ENCODE measurements around the gene SOX10. TPM values are rescaled to one million over a fixed set of nuclear protein-coding genes. Genes with fewer than 3 reads are reported as not detected.

The SOX10 gene
- total and polyA plus RNA-seq, 2 of the 4 experiments (the other 2 are of a cell fraction): not detected

GRCh38 chr22:37996515-37997246, 12.3 kb upstream of the SOX10 start:
- no peak overlapping the region for H3K14ac ChIP-seq (replicated peaks; ENCODE audit: low read depth, low read length)
- H3K27me3 ChIP-seq (ENCODE audit: control insufficient read depth, insufficient read depth, low read length): peaks cover 11% of the 10 kb centered on the region; the same call in 1 of the 2 replicates
- H3K23ac ChIP-seq (ENCODE audit: low read depth, low read length): no peak overlapping the region
- no peak overlapping the region for H4K8ac ChIP-seq (ENCODE audit: low read depth in 2 of 2, low read length in 2 of 2)
- POLR2A ChIA-PET (ENCODE audit: unreplicated experiment): no interaction called here
- H2BK20ac ChIP-seq (ENCODE audit: low read depth, low read length): no peak overlapping the region
- no peak overlapping the region for H3K4ac ChIP-seq (ENCODE audit: low read depth, low read length)
- no peak overlapping the region for H4K5ac ChIP-seq (ENCODE audit: low read depth, low read length)
- no peak overlapping the region for H4K91ac ChIP-seq (ENCODE audit: insufficient read depth, low read depth, low read length)
- H3K79me1 ChIP-seq (ENCODE audit: low read depth in 1 of 2, low read length in 2 of 2): no peaks in the 10 kb centered on the region
- no peak overlapping the region for H3K4me2 ChIP-seq (ENCODE audit: low read depth, low read length)
- no peaks in the 10 kb centered on the region for H3K9me3 ChIP-seq (ENCODE audit: control insufficient read depth, insufficient read depth, low read length)
- no peaks in the 10 kb centered on the region for H4K20me1 ChIP-seq (ENCODE audit: insufficient read depth, low read length)
- H3K9me1 ChIP-seq (ENCODE audit: insufficient read depth, low read length): peaks cover 9% of the 10 kb centered on the region; the same call in 1 of the 2 replicates
- no TSS peak for BruUV-seq (replicated peaks)
- CTCF ChIA-PET: no interaction called here
- H3K4me1 ChIP-seq (ENCODE audit: control insufficient read depth, insufficient read depth, low read length): peaks cover 3% of the 10 kb centered on the region; the same call in 1 of the 2 replicates
- H3K27ac ChIP-seq (ENCODE audit: insufficient read depth, low read length): no peak overlapping the region
- dilution Hi-C loops (cut with HindIII; ENCODE audit: low sequenced_read_pairs, unreplicated experiment): no loop called here
- TF ChIP-seq BHLHE40 (IDR thresholded peaks at IDR 0.05; ENCODE audit: low read depth, low read length) (no peak), SMC3 (IDR thresholded peaks at IDR 0.05; ENCODE audit: low read depth, low read length) (no peak), RAD21 (IDR thresholded peaks at IDR 0.05; ENCODE audit: low read length) (no peak)
- no peak overlapping the region for H2AK9ac ChIP-seq (replicated peaks; ENCODE audit: low read depth, low read length, poor library complexity)
- ATAC-seq (ENCODE audit: low read depth) (no peak), DNase-seq (no peak)
- no peak overlapping the region for H3K18ac ChIP-seq (ENCODE audit: low read depth, low read length)
- intact Hi-C loops (cut with micrococcal nuclease): no loop called here
- 40% methylated on average over 1 of the region's 8 CpGs; no CpG with 5 or more reads in 1 of the 2 experiments for WGBS, 2 experiments (ENCODE audit: extremely low coverage in 2 of 2, insufficient read length in 1 of 2)
- no peak overlapping the region for H3K56ac ChIP-seq (ENCODE audit: extremely low read depth, insufficient read depth, low read length)
- no peak overlapping the region for H2AFZ ChIP-seq (replicated peaks; ENCODE audit: low read length, poor library complexity)
- in situ Hi-C loops (cut with MboI; ENCODE audit: low sequenced_read_pairs): no loop called here
- H2BK15ac ChIP-seq (ENCODE audit: low read depth, low read length): no peak overlapping the region
- H2BK5ac ChIP-seq (ENCODE audit: low read depth, low read length, poor library complexity, severe bottlenecking): no peak overlapping the region
- no peak overlapping the region for H2BK120ac ChIP-seq (ENCODE audit: low read depth, low read length)
- no peak overlapping the region for H2AK5ac ChIP-seq (ENCODE audit: low read depth, low read length)
- no peak overlapping the region for H3K9ac ChIP-seq (ENCODE audit: low read depth, low read length)
- no peaks in the 10 kb centered on the region for H3K36me3 ChIP-seq (ENCODE audit: control insufficient read depth, insufficient read depth, low read length)
- no peak overlapping the region for H3K4me3 ChIP-seq (ENCODE audit: insufficient read depth, low read depth, low read length)
